ENCODE results near the gene LRP1.

Gene LRP1

GRCh38 chr12:57232156-57232756 is 104.0 kb downstream of the LRP1 start:
- no peaks in the 10 kb centered on the region for H3F3A ChIP-seq (ENCODE audit: low read depth)
- peak overlapping the region; percentile 95 for H3K4me2 ChIP-seq (ENCODE audit: low read depth, low read length, poor library complexity, severe bottlenecking)
- peaks cover 44% of the 10 kb centered on the region for H3K79me2 ChIP-seq (ENCODE audit: insufficient read depth, low read length)
- H3K4me1 ChIP-seq (ENCODE audit: insufficient read depth, low read length, poor library complexity, severe bottlenecking): peaks cover 49% of the 10 kb centered on the region
- H3K4me3 ChIP-seq (ENCODE audit: low read length, poor library complexity, severe bottlenecking): peak overlapping the region; percentile 87
- peak overlapping the region; percentile 94 for H3K9ac ChIP-seq (ENCODE audit: low read depth, low read length, poor library complexity, severe bottlenecking)
- no peaks in the 10 kb centered on the region for H3K9me3 ChIP-seq (ENCODE audit: insufficient read depth, low read depth, low read length)
- H3K9me2 ChIP-seq (replicated peaks; ENCODE audit: low read depth, low read length): no peaks in the 10 kb centered on the region
- H4K20me1 ChIP-seq (ENCODE audit: insufficient read depth, low read length, poor library complexity, severe bottlenecking): peaks cover 47% of the 10 kb centered on the region
- peaks cover 30% of the 10 kb centered on the region; the same call in 1 of the 2 replicates for H3K36me3 ChIP-seq (ENCODE audit: insufficient read depth, low read length)
- H3K27me3 ChIP-seq (ENCODE audit: insufficient read depth, low read length, poor library complexity, severe bottlenecking): no peaks in the 10 kb centered on the region
- TF ChIP-seq, protein P1, sequence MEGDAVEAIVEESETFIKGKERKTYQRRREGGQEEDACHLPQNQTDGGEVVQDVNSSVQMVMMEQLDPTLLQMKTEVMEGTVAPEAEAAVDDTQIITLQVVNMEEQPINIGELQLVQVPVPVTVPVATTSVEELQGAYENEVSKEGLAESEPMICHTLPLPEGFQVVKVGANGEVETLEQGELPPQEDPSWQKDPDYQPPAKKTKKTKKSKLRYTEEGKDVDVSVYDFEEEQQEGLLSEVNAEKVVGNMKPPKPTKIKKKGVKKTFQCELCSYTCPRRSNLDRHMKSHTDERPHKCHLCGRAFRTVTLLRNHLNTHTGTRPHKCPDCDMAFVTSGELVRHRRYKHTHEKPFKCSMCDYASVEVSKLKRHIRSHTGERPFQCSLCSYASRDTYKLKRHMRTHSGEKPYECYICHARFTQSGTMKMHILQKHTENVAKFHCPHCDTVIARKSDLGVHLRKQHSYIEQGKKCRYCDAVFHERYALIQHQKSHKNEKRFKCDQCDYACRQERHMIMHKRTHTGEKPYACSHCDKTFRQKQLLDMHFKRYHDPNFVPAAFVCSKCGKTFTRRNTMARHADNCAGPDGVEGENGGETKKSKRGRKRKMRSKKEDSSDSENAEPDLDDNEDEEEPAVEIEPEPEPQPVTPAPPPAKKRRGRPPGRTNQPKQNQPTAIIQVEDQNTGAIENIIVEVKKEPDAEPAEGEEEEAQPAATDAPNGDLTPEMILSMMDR (conservative IDR thresholded peaks at IDR 0.05; ENCODE audit: low read length): no peak
- no peak for TF ChIP-seq EZH2phosphoT487 (IDR thresholded peaks at IDR 0.05; ENCODE audit: borderline replicate concordance)
- no peak overlapping the region for H2AFZ ChIP-seq (ENCODE audit: low read length)

DNA sequence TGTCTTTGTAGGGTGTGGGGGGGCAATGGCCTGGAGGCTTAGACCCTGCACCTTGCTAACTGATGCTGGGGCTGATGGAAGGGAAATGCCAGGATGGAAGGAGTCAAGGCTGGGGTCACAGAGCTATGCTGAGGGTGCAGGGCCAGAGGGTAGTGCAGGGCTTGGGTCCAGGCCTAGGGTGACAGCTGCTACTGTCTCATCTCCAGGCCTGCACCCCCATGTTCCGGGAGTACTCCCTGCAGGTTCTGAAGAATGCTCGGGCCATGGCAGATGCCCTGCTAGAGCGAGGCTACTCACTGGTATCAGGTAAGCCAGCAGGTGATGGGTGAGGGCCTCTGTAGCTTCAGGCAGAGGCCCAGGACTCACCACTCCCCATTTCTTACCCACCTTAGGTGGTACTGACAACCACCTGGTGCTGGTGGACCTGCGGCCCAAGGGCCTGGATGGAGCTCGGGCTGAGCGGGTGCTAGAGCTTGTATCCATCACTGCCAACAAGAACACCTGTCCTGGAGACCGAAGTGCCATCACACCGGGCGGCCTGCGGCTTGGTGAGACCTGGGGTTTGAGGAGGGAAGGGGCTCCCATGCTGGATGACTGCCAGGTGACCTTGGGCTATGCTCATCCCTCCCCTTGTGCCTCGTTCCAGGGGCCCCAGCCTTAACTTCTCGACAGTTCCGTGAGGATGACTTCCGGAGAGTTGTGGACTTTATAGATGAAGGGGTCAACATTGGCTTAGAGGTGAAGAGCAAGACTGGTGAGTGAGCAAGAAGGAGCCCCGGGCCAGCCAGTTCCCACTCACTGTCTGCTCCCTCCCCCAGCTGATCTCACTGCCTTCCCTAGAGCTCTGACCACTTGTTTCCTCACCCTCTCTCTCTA is 105.3 kb downstream of the LRP1 start:
- no peaks in the 10 kb centered on the region for H3K27me3 ChIP-seq (ENCODE audit: insufficient read depth, low read length, poor library complexity, severe bottlenecking)
- peaks cover 40% of the 10 kb centered on the region for H3K4me1 ChIP-seq (ENCODE audit: insufficient read depth, low read length, poor library complexity, severe bottlenecking)
- H3K4me2 ChIP-seq (ENCODE audit: low read depth, low read length, poor library complexity, severe bottlenecking): peak overlapping the region; percentile 95
- no peaks in the 10 kb centered on the region for H3F3A ChIP-seq (ENCODE audit: low read depth)
- TF ChIP-seq EZH2phosphoT487 (IDR thresholded peaks at IDR 0.05; ENCODE audit: borderline replicate concordance): no peak
- TF ChIP-seq, protein P1 (conservative IDR thresholded peaks at IDR 0.05; ENCODE audit: low read length): no peak
- no peaks in the 10 kb centered on the region for H3K9me2 ChIP-seq (replicated peaks; ENCODE audit: low read depth, low read length)
- H3K4me3 ChIP-seq (ENCODE audit: low read length, poor library complexity, severe bottlenecking): no peak overlapping the region
- peak overlapping the region; percentile 94 for H3K9ac ChIP-seq (ENCODE audit: low read depth, low read length, poor library complexity, severe bottlenecking)
- H3K9me3 ChIP-seq (ENCODE audit: insufficient read depth, low read depth, low read length): no peaks in the 10 kb centered on the region
- H2AFZ ChIP-seq (ENCODE audit: low read length): no peak overlapping the region
- peaks cover 30% of the 10 kb centered on the region; the same call in 1 of the 2 replicates for H3K36me3 ChIP-seq (ENCODE audit: insufficient read depth, low read length)
- peaks cover 47% of the 10 kb centered on the region for H4K20me1 ChIP-seq (ENCODE audit: insufficient read depth, low read length, poor library complexity, severe bottlenecking)
- H3K79me2 ChIP-seq (ENCODE audit: insufficient read depth, low read length): peaks cover 44% of the 10 kb centered on the region

DNA sequence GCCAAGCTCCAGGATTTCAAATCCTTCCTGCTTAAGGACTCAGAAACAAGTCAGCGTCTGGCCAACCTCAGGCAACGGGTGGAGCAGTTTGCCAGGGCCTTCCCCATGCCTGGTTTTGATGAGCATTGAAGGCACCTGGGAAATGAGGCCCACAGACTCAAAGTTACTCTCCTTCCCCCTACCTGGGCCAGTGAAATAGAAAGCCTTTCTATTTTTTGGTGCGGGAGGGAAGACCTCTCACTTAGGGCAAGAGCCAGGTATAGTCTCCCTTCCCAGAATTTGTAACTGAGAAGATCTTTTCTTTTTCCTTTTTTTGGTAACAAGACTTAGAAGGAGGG is 105.9 kb downstream of the LRP1 start:
- Histone ChIP-seq H3K79me2 (ENCODE audit: insufficient read depth, low read length) (peaks cover 44% of the 10 kb centered on the region), H3K27me3 (ENCODE audit: insufficient read depth, low read length, poor library complexity, severe bottlenecking) (no peaks in the 10 kb centered on the region), H3F3A (ENCODE audit: low read depth) (no peaks in the 10 kb centered on the region), H3K4me2 (ENCODE audit: low read depth, low read length, poor library complexity, severe bottlenecking) (peak overlapping the region; percentile 95), H3K9ac (ENCODE audit: low read depth, low read length, poor library complexity, severe bottlenecking) (no peak overlapping the region), H3K4me3 (ENCODE audit: low read length, poor library complexity, severe bottlenecking) (no peak overlapping the region), H3K4me1 (ENCODE audit: insufficient read depth, low read length, poor library complexity, severe bottlenecking) (peaks cover 34% of the 10 kb centered on the region), H3K36me3 (ENCODE audit: insufficient read depth, low read length) (peaks cover 30% of the 10 kb centered on the region; the same call in 1 of the 2 replicates), H2AFZ (ENCODE audit: low read length) (no peak overlapping the region), H3K9me3 (ENCODE audit: insufficient read depth, low read depth, low read length) (no peaks in the 10 kb centered on the region), H3K9me2 (replicated peaks; ENCODE audit: low read depth, low read length) (no peaks in the 10 kb centered on the region), H4K20me1 (ENCODE audit: insufficient read depth, low read length, poor library complexity, severe bottlenecking) (peaks cover 47% of the 10 kb centered on the region)
- TF ChIP-seq, protein P1 (conservative IDR thresholded peaks at IDR 0.05; ENCODE audit: low read length): no peak
- TF ChIP-seq EZH2phosphoT487 (IDR thresholded peaks at IDR 0.05; ENCODE audit: borderline replicate concordance): no peak

Measured in Loucy (cell line).